Measurements from ENCODE around the gene RC3H2.

The RC3H2 gene

GRCh38 chr9:122797316-122798063, 107.7 kb downstream of the RC3H2 start:
- peak; percentile 18 for DNase-seq

Measured in DMS53 (cell line).